22Rv1 (cell line): ENCODE measurements around the gene SNORC.

Experiments
- H3K27ac ChIP-seq: fragments of 450-650 bp; 2 replicates; pipeline ENCODE4 v1.5.1; 2017
- CTCF ChIP-seq: fragments of 450-650 bp; IDR thresholded peaks from 2 replicates; pipeline ENCODE4 v1.5.1; 2017; ENCODE audit warnings: mild to moderate bottlenecking
- ZFX ChIP-seq: fragments of 450-650 bp; IDR thresholded peaks from 2 replicates; pipeline ENCODE4 v1.6.1; 2017; ENCODE audit warnings: antibody characterized with exemption, borderline replicate concordance

SNORC gene

GRCh38 chr2:232857158-232857563 lies 12.9 kb upstream of the SNORC start:
- H3K27ac ChIP-seq, result peak overlapping the region; percentile 65
- TF ChIP-seq CTCF, result no peak
- no peak for TF ChIP-seq ZFX

- TF ChIP-seq ZFX, result no peak
- no peak for TF ChIP-seq CTCF
Measured at GRCh38 chr2:232859385-232859916, 10.6 kb upstream of the SNORC start.

GRCh38 chr2:232860593-232861241 lies 9.3 kb upstream of the SNORC start:
- H3K27ac ChIP-seq, result no peak overlapping the region
- TF ChIP-seq CTCF, result no peak
- TF ChIP-seq ZFX, result no peak

More at GRCh38 chr2:232859385-232859916, 10.6 kb upstream of the SNORC start:
- H3K27ac ChIP-seq, result no peak overlapping the region

GRCh38 chr2:232861353-232861752 lies 8.7 kb upstream of the SNORC start:
- no peak for TF ChIP-seq ZFX
- no peak for TF ChIP-seq CTCF
- H3K27ac ChIP-seq, result no peak overlapping the region

- TF ChIP-seq CTCF (no peak), ZFX (no peak)
- H3K27ac ChIP-seq, result no peak overlapping the region
Measured at GRCh38 chr2:232863996-232864395, 6.1 kb upstream of the SNORC start.

GRCh38 chr2:232865165-232865564 lies 4.9 kb upstream of the SNORC start:
- no peak for TF ChIP-seq ZFX
- no peak for TF ChIP-seq CTCF
- H3K27ac ChIP-seq, result no peak overlapping the region

- H3K27ac ChIP-seq, result no peak overlapping the region
- TF ChIP-seq ZFX, result no peak
- no peak for TF ChIP-seq CTCF
Measured at GRCh38 chr2:232866104-232866503, 4.0 kb upstream of the SNORC start.
